Endodermal cell (in vitro differentiated cells): Measurements from ENCODE around the gene TAF1B. TPM values are rescaled to one million over a fixed set of nuclear protein-coding genes. Genes with fewer than 3 reads are reported as not detected.

Experiments
- DNase-seq: peaks from one replicate; pipeline ENCODE4 v3.0.0-alpha.2; 2017
- H3K27ac ChIP-seq: 2 replicates; pipeline ENCODE4 v1.5.1; 2013; ENCODE audit warnings: mild to moderate bottlenecking, low read depth, low read length, moderate library complexity
- H3K27me3 ChIP-seq: 2 replicates; pipeline ENCODE4 v1.6.1; 2013; ENCODE audit warnings: mild to moderate bottlenecking, low read length, moderate library complexity; ENCODE audit not compliant: insufficient read depth, control insufficient read depth, poor library complexity, severe bottlenecking
- H3K36me3 ChIP-seq: 2 replicates; pipeline ENCODE4 v1.7.0; 2013; ENCODE audit warnings: mild to moderate bottlenecking, low read length, moderate library complexity; ENCODE audit not compliant: control insufficient read depth, insufficient read depth
- H3K4me1 ChIP-seq: one replicate; pipeline ENCODE4 v1.7.0; 2013; ENCODE audit warnings: low read length; ENCODE audit not compliant: control insufficient read depth, insufficient read depth
- H3K4me3 ChIP-seq: 2 replicates; pipeline ENCODE4 v1.5.1; 2013; ENCODE audit warnings: mild to moderate bottlenecking, low read length, moderate library complexity
- H3K9ac ChIP-seq: 2 replicates; pipeline ENCODE4 v1.6.1; 2013; ENCODE audit warnings: mild to moderate bottlenecking, low read length, moderate library complexity; ENCODE audit not compliant: poor library complexity, severe bottlenecking; ENCODE audit errors: extremely low read depth
- H3K9me3 ChIP-seq: 2 replicates; pipeline ENCODE4 v1.6.1; 2013; ENCODE audit warnings: mild to moderate bottlenecking, low read length, moderate library complexity; ENCODE audit not compliant: control insufficient read depth
- H3K27ac Mint-ChIP-seq: 2 replicates; pipeline ENCODE4 v1.8.0; 2020; ENCODE audit warnings: mixed read lengths
- H3K27me3 Mint-ChIP-seq: 2 replicates; pipeline ENCODE4 v1.8.0; 2021; ENCODE audit warnings: mild to moderate bottlenecking, mixed read lengths; ENCODE audit not compliant: insufficient read depth
- H3K36me3 Mint-ChIP-seq: 2 replicates; pipeline ENCODE4 v1.8.0; 2020; ENCODE audit warnings: low read depth, mixed read lengths
- H3K4me1 Mint-ChIP-seq: 2 replicates; pipeline ENCODE4 v1.8.0; 2020; ENCODE audit warnings: mixed read lengths
- H3K4me3 Mint-ChIP-seq: 2 replicates; pipeline ENCODE4 v1.8.0; 2020; ENCODE audit warnings: mild to moderate bottlenecking, moderate library complexity, mixed read lengths
- H3K9me3 Mint-ChIP-seq: 2 replicates; pipeline ENCODE4 v1.8.0; 2020; ENCODE audit warnings: mild to moderate bottlenecking, mixed read lengths
- CTCF ChIP-seq: fragments of 200-600 bp; sonication (generic); conservative IDR thresholded peaks from 2 replicates; pipeline ENCODE4 v1.5.0; 2021; ENCODE audit warnings: antibody characterized with exemption, mild to moderate bottlenecking
- WGBS, 2 experiments: methylation state at CpG; one replicate each; pipeline versions ENCODE4 v1.1.5 to v1.1.7; 2013; ENCODE audit warnings: missing lambda C conversion rate in 2 of 2, mixed read lengths in 1 of 2; ENCODE audit not compliant: insufficient coverage in 1 of 2, insufficient read length in 1 of 2; 5-methylcytosine and 5-hydroxymethylcytosine counted together
- total RNA-seq, 2 donors: library from RNA; stranded (reverse); fragmentation: NEBNext Ultra II Directional in 1 of 2; extraction: Animal tissue kit (Norgen Biotek cat#: 25700) in 1 of 2; gene quantifications; 2 replicates in 1 of 2; 3 replicates in 1 of 2; pipeline ENCODE4 v1.2.1, GENCODE V29; 2021

Gene TAF1B
- total RNA-seq, 2 donors from 2014 or later: 36.2 to 41.9 TPM

GRCh38 chr2:9909106-9909505 lies 65.8 kb downstream of the TAF1B start:
- H3K4me3 Mint-ChIP-seq: no peak overlapping the region
- no peak for DNase-seq
- Histone ChIP-seq H3K27ac (no peak overlapping the region), H3K9me3 (no peaks in the 10 kb centered on the region), H3K9ac (no peak overlapping the region), H3K4me3 (no peak overlapping the region), H3K36me3 (peaks cover 53% of the 10 kb centered on the region), H3K27me3 (no peaks in the 10 kb centered on the region), H3K4me1 (no peaks in the 10 kb centered on the region)
- no peak overlapping the region for H3K27ac Mint-ChIP-seq
- TF ChIP-seq CTCF: no peak
- WGBS, 2 experiments: 94 to 95% methylated on average over 2 of the region's 2 CpGs
- no peaks in the 10 kb centered on the region for H3K4me1 Mint-ChIP-seq
- peaks cover 40% of the 10 kb centered on the region for H3K36me3 Mint-ChIP-seq
- no peaks in the 10 kb centered on the region for H3K9me3 Mint-ChIP-seq
- no peaks in the 10 kb centered on the region for H3K27me3 Mint-ChIP-seq

- Histone ChIP-seq H3K36me3 (peaks cover 57% of the 10 kb centered on the region), H3K4me1 (no peaks in the 10 kb centered on the region), H3K4me3 (no peak overlapping the region), H3K9me3 (no peaks in the 10 kb centered on the region), H3K27ac (no peak overlapping the region), H3K27me3 (no peaks in the 10 kb centered on the region), H3K9ac (no peak overlapping the region)
- 82 to 83% methylated on average over 2 to 4 of the region's 4 CpGs for WGBS, 2 experiments
- Mint-ChIP-seq H3K36me3 (peaks cover 47% of the 10 kb centered on the region), H3K27ac (no peak overlapping the region), H3K9me3 (no peaks in the 10 kb centered on the region), H3K4me1 (no peaks in the 10 kb centered on the region), H3K27me3 (no peaks in the 10 kb centered on the region), H3K4me3 (no peak overlapping the region)
- no peak for TF ChIP-seq CTCF
- DNase-seq: no peak
Observed at GRCh38 chr2:9910699-9911098, 67.4 kb downstream of the TAF1B start.

GRCh38 chr2:9912468-9912867 lies 69.2 kb downstream of the TAF1B start:
- DNase-seq: no peak
- no peaks in the 10 kb centered on the region for H3K9me3 Mint-ChIP-seq
- no peaks in the 10 kb centered on the region for H3K27me3 Mint-ChIP-seq
- peaks cover 40% of the 10 kb centered on the region for H3K36me3 Mint-ChIP-seq
- Histone ChIP-seq H3K4me1 (no peaks in the 10 kb centered on the region), H3K36me3 (peaks cover 62% of the 10 kb centered on the region), H3K9me3 (no peaks in the 10 kb centered on the region), H3K9ac (no peak overlapping the region), H3K27ac (no peak overlapping the region), H3K27me3 (no peaks in the 10 kb centered on the region), H3K4me3 (no peak overlapping the region)
- no peak overlapping the region for H3K4me3 Mint-ChIP-seq
- WGBS, 2 experiments: 92 to 95% methylated on average over 3 to 4 of the region's 4 CpGs
- no peaks in the 10 kb centered on the region for H3K4me1 Mint-ChIP-seq
- H3K27ac Mint-ChIP-seq: no peak overlapping the region
- TF ChIP-seq CTCF: no peak
